ENCODE measurements around the gene H2AZ1. TPM values are rescaled to one million over a fixed set of nuclear protein-coding genes. Genes with fewer than 3 reads are reported as not detected.

The H2AZ1 gene
- total and polyA plus RNA-seq, 8 donors = 151 to 597 (median 386) TPM

GRCh38 chr4:99947190-99947578 is 2.9 kb downstream of the H2AZ1 start:
- intact Hi-C loops (cut with DNase I) = loop anchor here in 1 of 2 donors (5.0 to 10.0 kb wide), 3 partner anchors 52 to 385 kb away; partner anchors contain the start of genes DAPP1, LAMTOR3 and TRMT10A
- TF ChIP-seq, protein P1, sequence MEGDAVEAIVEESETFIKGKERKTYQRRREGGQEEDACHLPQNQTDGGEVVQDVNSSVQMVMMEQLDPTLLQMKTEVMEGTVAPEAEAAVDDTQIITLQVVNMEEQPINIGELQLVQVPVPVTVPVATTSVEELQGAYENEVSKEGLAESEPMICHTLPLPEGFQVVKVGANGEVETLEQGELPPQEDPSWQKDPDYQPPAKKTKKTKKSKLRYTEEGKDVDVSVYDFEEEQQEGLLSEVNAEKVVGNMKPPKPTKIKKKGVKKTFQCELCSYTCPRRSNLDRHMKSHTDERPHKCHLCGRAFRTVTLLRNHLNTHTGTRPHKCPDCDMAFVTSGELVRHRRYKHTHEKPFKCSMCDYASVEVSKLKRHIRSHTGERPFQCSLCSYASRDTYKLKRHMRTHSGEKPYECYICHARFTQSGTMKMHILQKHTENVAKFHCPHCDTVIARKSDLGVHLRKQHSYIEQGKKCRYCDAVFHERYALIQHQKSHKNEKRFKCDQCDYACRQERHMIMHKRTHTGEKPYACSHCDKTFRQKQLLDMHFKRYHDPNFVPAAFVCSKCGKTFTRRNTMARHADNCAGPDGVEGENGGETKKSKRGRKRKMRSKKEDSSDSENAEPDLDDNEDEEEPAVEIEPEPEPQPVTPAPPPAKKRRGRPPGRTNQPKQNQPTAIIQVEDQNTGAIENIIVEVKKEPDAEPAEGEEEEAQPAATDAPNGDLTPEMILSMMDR (IDR thresholded peaks at IDR 0.05) = no peak
- Histone ChIP-seq H3K4me3 (peak overlapping the region; percentile 90 to 95), H3K27ac (peak overlapping the region; percentile 95 to 96), H3K9me3 (no peaks in the 10 kb centered on the region), H3K27me3 (no peaks in the 10 kb centered on the region), H3K4me1 (peaks cover 13 to 67% of the 10 kb centered on the region in 2 donors), H3K36me3 (peaks cover 0 to 10% of the 10 kb centered on the region in 2 donors)
- ATAC-seq (no peak), DNase-seq (no peak)

- peak within 1 kb of the TSS; percentile 90 to 95 for H3K4me3 ChIP-seq
- TF ChIP-seq, protein P1 (IDR thresholded peaks at IDR 0.05) = no peak
- H3K9me3 ChIP-seq = no peaks in the 10 kb centered on the region
- intact Hi-C loops (cut with DNase I) = loop anchor here in 1 of 2 donors (5.0 to 10.0 kb wide), 3 partner anchors 52 to 384 kb away; partner anchors contain the start of genes DAPP1, LAMTOR3 and TRMT10A
- ATAC-seq = peak; percentile 64
- H3K27ac ChIP-seq = peak within 1 kb of the TSS; percentile 95 to 96
- no peaks in the 10 kb centered on the region for H3K27me3 ChIP-seq
- DNase-seq = peak; percentile 70 to 97 (median 83)
- peaks cover 13 to 69% of the 10 kb centered on the region in 2 donors for H3K4me1 ChIP-seq
- H3K36me3 ChIP-seq = peaks cover 0 to 10% of the 10 kb centered on the region in 2 donors
Measured at GRCh38 chr4:99946356-99947189, 3.5 kb downstream of the H2AZ1 start, which contains the start of gene DNAJB14. Gene DNAJB14, minus strand, starts transcription at chr4:99946618. Its CDS starts 47 bp downstream, at chr4:99946571.

- TF ChIP-seq, protein P1 (IDR thresholded peaks at IDR 0.05) = no peak
- Histone ChIP-seq H3K27ac (peak overlapping the region; percentile 95 to 96), H3K36me3 (peaks cover 0 to 10% of the 10 kb centered on the region in 2 donors), H3K4me1 (peaks cover 13 to 62% of the 10 kb centered on the region in 2 donors), H3K4me3 (peak overlapping the region; percentile 90 to 95), H3K27me3 (no peaks in the 10 kb centered on the region), H3K9me3 (no peaks in the 10 kb centered on the region)
- intact Hi-C loops (cut with DNase I) = loop anchor here in 1 of 2 donors (5.0 to 10.0 kb wide), 3 partner anchors 51 to 384 kb away; partner anchors contain the start of genes DAPP1, LAMTOR3 and TRMT10A
- ATAC-seq (peak; percentile 3), DNase-seq (peak; percentile 31 to 90 (median 40))
Measured at GRCh38 chr4:99945718-99946355, 4.2 kb downstream of the H2AZ1 start.

DNA sequence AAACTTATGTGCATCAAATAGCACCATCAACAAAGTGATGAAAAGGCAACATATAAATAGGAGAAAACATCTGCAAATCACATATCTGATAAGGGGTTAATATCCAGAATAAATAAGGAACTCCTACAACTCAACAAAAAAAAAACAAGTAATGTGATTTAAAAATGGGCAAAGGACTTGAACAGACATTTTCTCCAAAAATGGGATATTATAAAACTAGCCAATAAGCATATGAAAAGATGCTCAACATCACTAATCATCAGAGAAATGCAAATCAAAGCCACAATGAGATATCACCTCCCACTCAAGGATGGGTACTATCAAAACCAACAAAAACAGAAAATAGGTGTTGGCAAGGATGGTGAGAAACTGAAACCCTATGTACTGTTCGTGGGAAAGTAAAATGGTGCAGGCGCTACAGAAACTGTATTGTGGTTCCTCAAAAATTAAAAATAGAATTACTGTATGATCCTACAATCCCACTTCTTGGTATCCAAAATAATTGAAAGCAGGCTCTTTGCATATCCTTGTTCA is 6.1 kb downstream of the H2AZ1 start:
- no peak overlapping the region for H3K4me3 ChIP-seq
- no peak for ATAC-seq
- peaks cover 13 to 62% of the 10 kb centered on the region in 2 donors for H3K4me1 ChIP-seq
- no peaks in the 10 kb centered on the region for H3K27me3 ChIP-seq
- H3K27ac ChIP-seq = no peak overlapping the region
- no peak for DNase-seq
- TF ChIP-seq, protein P1 (IDR thresholded peaks at IDR 0.05) = no peak
- intact Hi-C loops (cut with DNase I) = loop anchor here in 1 of 2 donors (10.0 kb wide), 2 partner anchors 49 to 129 kb away; partner anchors contain the start of genes DAPP1 and LAMTOR3
- H3K9me3 ChIP-seq = no peaks in the 10 kb centered on the region
- peaks cover 0 to 10% of the 10 kb centered on the region in 2 donors for H3K36me3 ChIP-seq
